ENCODE measurements around the gene TPRX1.
"Not testable (repeated sequence)": the region's sequence is repeated elsewhere in the genome, so short reads cannot be mapped to it uniquely, and the experiment has no call there.

TPRX1 gene

DNA sequence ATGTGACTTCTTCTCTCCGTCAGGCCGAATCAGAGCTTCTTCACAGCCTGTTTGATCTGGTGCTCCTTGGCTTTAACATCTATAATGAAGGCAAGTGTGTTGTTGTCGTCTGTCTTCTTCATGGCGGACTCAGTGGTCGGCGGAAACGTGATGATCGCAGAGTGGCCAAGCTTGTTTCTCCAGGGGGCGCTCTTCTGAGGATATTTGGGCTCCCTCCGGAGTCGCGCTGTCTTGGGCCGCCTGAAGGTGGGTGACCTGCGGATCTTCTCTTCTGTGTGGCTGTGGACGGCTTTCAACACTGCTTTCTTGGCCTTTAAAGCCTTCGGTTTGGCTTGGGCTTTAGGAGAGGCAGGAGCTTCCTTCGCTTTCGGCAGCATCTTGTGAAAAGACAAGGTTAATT lies 9.8 kb downstream of the TPRX1 start:
- H3F3A ChIP-seq (ENCODE audit: insufficient read depth, low read length) = no peaks in the 10 kb centered on the region
- H3K4me1 ChIP-seq (ENCODE audit: low read length) = no peaks in the 10 kb centered on the region
- TF ChIP-seq EZH2phosphoT487 (IDR thresholded peaks at IDR 0.05; ENCODE audit: low read length) = no peak
- TF ChIP-seq, protein P1, sequence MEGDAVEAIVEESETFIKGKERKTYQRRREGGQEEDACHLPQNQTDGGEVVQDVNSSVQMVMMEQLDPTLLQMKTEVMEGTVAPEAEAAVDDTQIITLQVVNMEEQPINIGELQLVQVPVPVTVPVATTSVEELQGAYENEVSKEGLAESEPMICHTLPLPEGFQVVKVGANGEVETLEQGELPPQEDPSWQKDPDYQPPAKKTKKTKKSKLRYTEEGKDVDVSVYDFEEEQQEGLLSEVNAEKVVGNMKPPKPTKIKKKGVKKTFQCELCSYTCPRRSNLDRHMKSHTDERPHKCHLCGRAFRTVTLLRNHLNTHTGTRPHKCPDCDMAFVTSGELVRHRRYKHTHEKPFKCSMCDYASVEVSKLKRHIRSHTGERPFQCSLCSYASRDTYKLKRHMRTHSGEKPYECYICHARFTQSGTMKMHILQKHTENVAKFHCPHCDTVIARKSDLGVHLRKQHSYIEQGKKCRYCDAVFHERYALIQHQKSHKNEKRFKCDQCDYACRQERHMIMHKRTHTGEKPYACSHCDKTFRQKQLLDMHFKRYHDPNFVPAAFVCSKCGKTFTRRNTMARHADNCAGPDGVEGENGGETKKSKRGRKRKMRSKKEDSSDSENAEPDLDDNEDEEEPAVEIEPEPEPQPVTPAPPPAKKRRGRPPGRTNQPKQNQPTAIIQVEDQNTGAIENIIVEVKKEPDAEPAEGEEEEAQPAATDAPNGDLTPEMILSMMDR (IDR thresholded peaks at IDR 0.05; ENCODE audit: low read length) = no peak
- no peak for TF ChIP-seq EZH2 (optimal IDR thresholded peaks at IDR 0.05; ENCODE audit: low read depth, low read length)
- peaks cover 69% of the 10 kb centered on the region for H3K27me3 ChIP-seq (replicated peaks; ENCODE audit: insufficient read depth, low read length)
- H3K9me3 ChIP-seq (replicated peaks; ENCODE audit: insufficient read depth, low read length) = no peaks in the 10 kb centered on the region
- H2AFZ ChIP-seq (ENCODE audit: low read length) = no peak overlapping the region
- no peak for DNase-seq
- H3K4me3 ChIP-seq (ENCODE audit: low read length) = no peak overlapping the region
- no peaks in the 10 kb centered on the region for H4K20me1 ChIP-seq (ENCODE audit: insufficient read depth, low read length)
- H3K79me2 ChIP-seq (ENCODE audit: low read length) = no peaks in the 10 kb centered on the region
- no peak overlapping the region for H3K27ac ChIP-seq (ENCODE audit: low read length)
- H3K9me2 ChIP-seq (replicated peaks; ENCODE audit: insufficient read depth, low read length) = no peaks in the 10 kb centered on the region
- H3K36me3 ChIP-seq (replicated peaks; ENCODE audit: insufficient read depth, low read length) = no peaks in the 10 kb centered on the region
- H3K9ac ChIP-seq (ENCODE audit: low read length) = no peak overlapping the region
- H3K4me2 ChIP-seq (ENCODE audit: low read depth, low read length) = no peak overlapping the region

DNA sequence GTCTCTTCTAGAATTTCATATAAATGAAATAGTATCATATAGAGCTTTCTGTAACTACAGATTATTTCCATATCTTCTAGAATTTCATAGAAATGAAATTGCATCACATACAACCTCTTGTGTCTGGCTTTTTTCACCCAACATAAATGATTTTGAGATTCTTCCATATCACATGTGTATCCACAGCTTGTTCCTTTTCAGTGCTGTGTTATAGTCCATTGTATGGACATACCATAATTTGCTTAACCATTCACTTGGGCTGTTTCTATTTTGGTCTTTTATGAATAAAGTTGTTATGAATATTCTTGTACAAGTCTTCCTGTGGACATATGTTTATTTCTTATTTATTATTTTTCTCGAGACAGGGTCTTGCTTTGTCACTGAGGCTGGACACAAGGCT lies 11.7 kb downstream of the TPRX1 start:
- H3K4me2 ChIP-seq (ENCODE audit: low read depth, low read length) = no peak overlapping the region
- H3K4me1 ChIP-seq (ENCODE audit: low read length) = no peaks in the 10 kb centered on the region
- no peaks in the 10 kb centered on the region for H3K9me2 ChIP-seq (replicated peaks; ENCODE audit: insufficient read depth, low read length)
- H3K36me3 ChIP-seq (replicated peaks; ENCODE audit: insufficient read depth, low read length) = no peaks in the 10 kb centered on the region
- H3K79me2 ChIP-seq (ENCODE audit: low read length) = no peaks in the 10 kb centered on the region
- H3K27ac ChIP-seq (ENCODE audit: low read length) = no peak overlapping the region
- no peak overlapping the region for H2AFZ ChIP-seq (ENCODE audit: low read length)
- peaks cover 52% of the 10 kb centered on the region for H3K27me3 ChIP-seq (replicated peaks; ENCODE audit: insufficient read depth, low read length)
- no peaks in the 10 kb centered on the region for H3K9me3 ChIP-seq (replicated peaks; ENCODE audit: insufficient read depth, low read length)
- H3K9ac ChIP-seq (ENCODE audit: low read length) = no peak overlapping the region
- no peak overlapping the region for H3K4me3 ChIP-seq (ENCODE audit: low read length)
- H3F3A ChIP-seq (ENCODE audit: insufficient read depth, low read length) = no peaks in the 10 kb centered on the region
- no peak for DNase-seq
- TF ChIP-seq EZH2phosphoT487 (IDR thresholded peaks at IDR 0.05; ENCODE audit: low read length) (no peak), EZH2 (optimal IDR thresholded peaks at IDR 0.05; ENCODE audit: low read depth, low read length) (no peak)
- TF ChIP-seq, protein P1 (IDR thresholded peaks at IDR 0.05; ENCODE audit: low read length) = no peak
- no peaks in the 10 kb centered on the region for H4K20me1 ChIP-seq (ENCODE audit: insufficient read depth, low read length)

DNA sequence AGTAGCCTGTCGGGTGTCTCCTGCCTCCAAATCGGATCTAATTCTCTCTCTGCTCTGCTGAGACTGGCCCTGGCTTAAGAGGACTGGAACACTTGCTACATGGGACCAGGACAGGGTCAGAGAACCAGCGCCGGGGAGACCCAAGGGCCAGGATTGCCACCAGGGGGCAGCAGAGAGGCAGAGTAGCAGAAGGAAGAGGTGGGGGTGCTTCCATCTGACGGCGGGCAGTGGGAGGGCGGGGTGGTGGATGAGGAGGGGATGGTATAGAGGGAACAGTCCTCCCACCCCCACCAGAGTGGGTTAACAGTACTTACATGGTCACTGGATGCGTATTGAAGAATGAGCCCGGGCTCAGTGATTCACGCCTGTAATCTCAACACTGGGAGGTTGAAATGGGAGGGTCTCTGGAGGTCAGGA lies 13.9 kb downstream of the TPRX1 start:
- H3K4me3 ChIP-seq (ENCODE audit: low read length) = no peak overlapping the region
- DNase-seq = peak; percentile 34

DNA sequence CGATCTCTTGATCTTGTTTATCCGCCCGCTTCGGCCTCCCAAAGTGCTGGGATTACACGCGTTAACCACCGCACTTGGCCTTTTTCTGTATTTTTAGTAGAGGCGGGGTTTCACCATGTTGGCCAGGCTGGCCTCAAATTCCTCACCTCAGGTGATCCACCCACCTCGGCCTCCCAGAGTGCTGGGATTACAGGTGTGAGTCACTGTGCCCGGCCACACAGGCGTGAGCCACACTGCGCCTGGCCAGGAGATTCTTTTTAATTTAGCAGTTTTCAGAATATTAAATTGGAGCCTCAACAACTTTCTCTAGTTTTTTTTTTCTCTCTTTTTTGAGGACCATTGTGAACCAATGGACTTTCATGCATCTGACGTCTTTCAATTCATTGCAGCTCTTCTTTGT lies 14.5 kb downstream of the TPRX1 start:
- peaks cover 31% of the 10 kb centered on the region for H3K27me3 ChIP-seq (replicated peaks; ENCODE audit: insufficient read depth, low read length)
- H4K20me1 ChIP-seq (ENCODE audit: insufficient read depth, low read length); H3K79me2 ChIP-seq (ENCODE audit: low read length); DNase-seq; H3K4me1 ChIP-seq (ENCODE audit: low read length); H3K4me3 ChIP-seq (ENCODE audit: low read length); H3K27ac ChIP-seq (ENCODE audit: low read length); H3K36me3 ChIP-seq (replicated peaks; ENCODE audit: insufficient read depth, low read length); H2AFZ ChIP-seq (ENCODE audit: low read length); H3K9me3 ChIP-seq (replicated peaks; ENCODE audit: insufficient read depth, low read length); H3K9me2 ChIP-seq (replicated peaks; ENCODE audit: insufficient read depth, low read length); H3K4me2 ChIP-seq (ENCODE audit: low read depth, low read length); H3F3A ChIP-seq (ENCODE audit: insufficient read depth, low read length); H3K9ac ChIP-seq (ENCODE audit: low read length): not testable (repeated sequence)

More for the DNA sequence above, 13.9 kb downstream of the TPRX1 start:
- Histone ChIP-seq H3K4me1 (ENCODE audit: low read length) (no peaks in the 10 kb centered on the region), H3K79me2 (ENCODE audit: low read length) (no peaks in the 10 kb centered on the region), H2AFZ (ENCODE audit: low read length) (no peak overlapping the region), H3K27ac (ENCODE audit: low read length) (no peak overlapping the region), H3K9ac (ENCODE audit: low read length) (no peak overlapping the region), H3K27me3 (replicated peaks; ENCODE audit: insufficient read depth, low read length) (peaks cover 32% of the 10 kb centered on the region), H3K9me2 (replicated peaks; ENCODE audit: insufficient read depth, low read length) (no peaks in the 10 kb centered on the region), H3K4me2 (ENCODE audit: low read depth, low read length) (no peak overlapping the region), H3K36me3 (replicated peaks; ENCODE audit: insufficient read depth, low read length) (no peaks in the 10 kb centered on the region), H4K20me1 (ENCODE audit: insufficient read depth, low read length) (no peaks in the 10 kb centered on the region), H3F3A (ENCODE audit: insufficient read depth, low read length) (no peaks in the 10 kb centered on the region), H3K9me3 (replicated peaks; ENCODE audit: insufficient read depth, low read length) (no peaks in the 10 kb centered on the region)
- TF ChIP-seq EZH2phosphoT487 (IDR thresholded peaks at IDR 0.05; ENCODE audit: low read length) (no peak), EZH2 (optimal IDR thresholded peaks at IDR 0.05; ENCODE audit: low read depth, low read length) (no peak)
- TF ChIP-seq, protein P1 (IDR thresholded peaks at IDR 0.05; ENCODE audit: low read length) = peak; percentile 82

DNA sequence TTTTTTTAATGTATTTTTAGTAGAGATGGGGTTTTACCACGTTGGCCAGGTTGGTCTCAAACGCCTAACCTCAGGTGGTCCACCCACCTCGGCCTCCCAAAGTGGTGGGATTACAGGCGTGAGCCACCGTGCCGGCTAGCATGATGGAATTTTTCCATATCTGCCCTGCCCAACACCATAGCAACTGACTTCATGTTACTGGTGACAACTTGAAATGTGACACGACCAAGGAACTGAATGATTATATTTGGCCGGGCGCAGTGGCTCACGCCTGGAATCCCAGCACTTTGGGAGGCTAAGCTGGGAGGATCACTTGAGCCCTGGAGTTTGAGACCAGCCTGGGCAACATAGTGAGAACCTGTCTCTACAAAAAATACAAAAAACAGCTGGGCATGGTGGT lies 17.0 kb downstream of the TPRX1 start:
- H3K9ac ChIP-seq (ENCODE audit: low read length); H3K9me3 ChIP-seq (replicated peaks; ENCODE audit: insufficient read depth, low read length); H2AFZ ChIP-seq (ENCODE audit: low read length); H3K9me2 ChIP-seq (replicated peaks; ENCODE audit: insufficient read depth, low read length); DNase-seq; H3K79me2 ChIP-seq (ENCODE audit: low read length); H3K4me3 ChIP-seq (ENCODE audit: low read length); H3F3A ChIP-seq (ENCODE audit: insufficient read depth, low read length); H3K4me2 ChIP-seq (ENCODE audit: low read depth, low read length); H3K4me1 ChIP-seq (ENCODE audit: low read length); H3K27ac ChIP-seq (ENCODE audit: low read length); H4K20me1 ChIP-seq (ENCODE audit: insufficient read depth, low read length); H3K36me3 ChIP-seq (replicated peaks; ENCODE audit: insufficient read depth, low read length): not testable (repeated sequence)
- H3K27me3 ChIP-seq (replicated peaks; ENCODE audit: insufficient read depth, low read length) = peaks cover 14% of the 10 kb centered on the region

All from MM.1S (cell line).